Measurements from ENCODE around the gene CDK11A.

Gene CDK11A

GRCh38 chr1:1724035-1724864, at the start of gene CDK11A:
Gene CDK11A, minus strand, starts transcription at chr1:1724357. Its CDS starts 1,539 bp downstream, at chr1:1722818.
- DNase-seq: peak; percentile 96 to 97

GRCh38 chr1:1773874-1774273, 49.7 kb upstream of the CDK11A start:
- no peak for DNase-seq

- DNase-seq: no peak
These were observed 46.9 kb upstream of the CDK11A start for GRCh38 chr1:1771096-1771495.

GRCh38 chr1:1770102-1770501, 45.9 kb upstream of the CDK11A start:
- DNase-seq: no peak

- no peak for DNase-seq
These were observed 44.3 kb upstream of the CDK11A start for GRCh38 chr1:1768249-1768992.

- peak in 1 of 2 experiments; percentile 7 for DNase-seq
These were observed 40.8 kb upstream of the CDK11A start for GRCh38 chr1:1764876-1765470.

- peak; percentile 74 to 75 for DNase-seq
These were observed 39.8 kb upstream of the CDK11A start for GRCh38 chr1:1763657-1764621.

GRCh38 chr1:1761504-1762376, 37.6 kb upstream of the CDK11A start:
- DNase-seq: no peak

- DNase-seq: no peak
These were observed 36.6 kb upstream of the CDK11A start for GRCh38 chr1:1760715-1761114.

GRCh38 chr1:1760345-1760650, 36.1 kb upstream of the CDK11A start:
- DNase-seq: no peak

- no peak for DNase-seq
These were observed 35.5 kb upstream of the CDK11A start for GRCh38 chr1:1759456-1760344.

- DNase-seq: no peak
These were observed 34.7 kb upstream of the CDK11A start for GRCh38 chr1:1758692-1759455.

- no peak for DNase-seq
These were observed 34.0 kb upstream of the CDK11A start for GRCh38 chr1:1758059-1758621.

- DNase-seq: no peak
These were observed 33.4 kb upstream of the CDK11A start for GRCh38 chr1:1757422-1758058.

GRCh38 chr1:1756661-1757421, 32.7 kb upstream of the CDK11A start:
- DNase-seq: no peak

- DNase-seq: no peak
These were observed 31.7 kb upstream of the CDK11A start for GRCh38 chr1:1755852-1756251.

GRCh38 chr1:1755426-1755825, 31.3 kb upstream of the CDK11A start:
- DNase-seq: no peak
